ENCODE data around the gene BABAM2. TPM values are rescaled to one million over a fixed set of nuclear protein-coding genes. Genes with fewer than 3 reads are reported as not detected.

Gene BABAM2
- polyA plus RNA-seq, 3 donors = 33.2 to 52.8 (median 49.3) TPM

- Histone ChIP-seq H3K27me3 (ENCODE audit: control insufficient read depth in 2 of 2, insufficient read depth in 2 of 2, low read length in 2 of 2) (no peaks in the 10 kb centered on the region), H3K4me2 (replicated peaks; ENCODE audit: extremely low read depth, low read length, poor library complexity, severe bottlenecking) (no peak overlapping the region), H2AFZ (ENCODE audit: insufficient read depth, low read depth, low read length, poor library complexity, severe bottlenecking) (no peak overlapping the region), H3K27ac (ENCODE audit: low read depth in 1 of 2, low read length in 2 of 2) (no peak overlapping the region), H3K9ac (ENCODE audit: insufficient read depth, low read length, poor library complexity, severe bottlenecking) (no peak overlapping the region), H3K79me2 (ENCODE audit: insufficient read depth, low read length) (no peaks in the 10 kb centered on the region), H4K20me1 (ENCODE audit: insufficient read depth, low read length) (no peaks in the 10 kb centered on the region), H3K36me3 (replicated peaks in 1 of 2; ENCODE audit: control insufficient read depth in 1 of 2, insufficient read depth in 2 of 2, low read length in 2 of 2) (peaks cover 1 to 4% of the 10 kb centered on the region in 2 donors), H3K4me3 (replicated peaks in 1 of 3; ENCODE audit: low read depth in 2 of 3, low read length in 3 of 3) (no peak overlapping the region), H3K9me3 (replicated peaks in 1 of 2; ENCODE audit: control insufficient read depth in 1 of 2, insufficient read depth in 1 of 2, low read length in 2 of 2) (no peaks in the 10 kb centered on the region), H3K4me1 (ENCODE audit: control insufficient read depth in 1 of 2, insufficient read depth in 2 of 2, low read length in 2 of 2) (peaks cover 0 to 3% of the 10 kb centered on the region in 2 donors)
- intact Hi-C loops (cut with micrococcal nuclease) = no loop called here
- 90% methylated on average over 2 of the region's 7 CpGs for WGBS (ENCODE audit: insufficient coverage)
- peaks cover 29 to 30% of the 10 kb centered on the region in 2 donors for H3K36me3 Mint-ChIP-seq
- H3K27me3 Mint-ChIP-seq (ENCODE audit: low read depth in 3 of 3) = peaks cover 0 to 2% (median 0%) of the 10 kb centered on the region in 3 donors
- TF ChIP-seq CTCF (IDR thresholded peaks at IDR 0.05) = no peak
- H3K27ac Mint-ChIP-seq = peak overlapping the region in 2 of 7 donors; percentile 26 to 42
- DNase-seq = no peak
- peaks cover 9% of the 10 kb centered on the region for H3K4me1 Mint-ChIP-seq
- no peak overlapping the region for H3K4me3 Mint-ChIP-seq
- H3K9me3 Mint-ChIP-seq = no peaks in the 10 kb centered on the region
These were observed 392.5 kb downstream of the BABAM2 start for GRCh38 chr2:28282861-28283646.

- Histone ChIP-seq H3K9me3 (replicated peaks in 1 of 2; ENCODE audit: control insufficient read depth in 1 of 2, insufficient read depth in 1 of 2, low read length in 2 of 2) (no peaks in the 10 kb centered on the region), H3K4me2 (replicated peaks; ENCODE audit: extremely low read depth, low read length, poor library complexity, severe bottlenecking) (no peak overlapping the region), H3K27ac (ENCODE audit: low read depth in 1 of 2, low read length in 2 of 2) (no peak overlapping the region), H2AFZ (ENCODE audit: insufficient read depth, low read depth, low read length, poor library complexity, severe bottlenecking) (no peak overlapping the region), H3K27me3 (ENCODE audit: control insufficient read depth in 2 of 2, insufficient read depth in 2 of 2, low read length in 2 of 2) (no peaks in the 10 kb centered on the region), H3K36me3 (replicated peaks in 1 of 2; ENCODE audit: control insufficient read depth in 1 of 2, insufficient read depth in 2 of 2, low read length in 2 of 2) (peaks cover 2 to 4% of the 10 kb centered on the region in 2 donors), H3K79me2 (ENCODE audit: insufficient read depth, low read length) (no peaks in the 10 kb centered on the region), H3K9ac (ENCODE audit: insufficient read depth, low read length, poor library complexity, severe bottlenecking) (no peak overlapping the region), H3K4me1 (ENCODE audit: control insufficient read depth in 1 of 2, insufficient read depth in 2 of 2, low read length in 2 of 2) (peaks cover 0 to 3% of the 10 kb centered on the region in 2 donors), H4K20me1 (ENCODE audit: insufficient read depth, low read length) (no peaks in the 10 kb centered on the region), H3K4me3 (replicated peaks in 1 of 3; ENCODE audit: low read depth in 2 of 3, low read length in 3 of 3) (no peak overlapping the region)
- Mint-ChIP-seq H3K4me1 (peaks cover 9% of the 10 kb centered on the region), H3K4me3 (no peak overlapping the region), H3K27me3 (ENCODE audit: low read depth in 3 of 3) (no peaks in the 10 kb centered on the region), H3K36me3 (peaks cover 28 to 37% of the 10 kb centered on the region in 2 donors), H3K27ac (no peak overlapping the region), H3K9me3 (no peaks in the 10 kb centered on the region)
- intact Hi-C loops (cut with micrococcal nuclease) = no loop called here
- no peak for DNase-seq
- no peak for TF ChIP-seq CTCF (IDR thresholded peaks at IDR 0.05)
- no CpG with 5 or more reads among the region's 1 CpG for WGBS (ENCODE audit: insufficient coverage)
These were observed 393.3 kb downstream of the BABAM2 start for GRCh38 chr2:28283861-28284260.
